HepG2 (cell line): Measurements from ENCODE around the gene OR5M11.

Source experiments
- CTCF ChIP-seq: sonication (generic); formaldehyde crosslinking; IDR thresholded peaks from 2 replicates; pipeline ENCODE4 v1.5.0; 2020; ENCODE audit warnings: mild to moderate bottlenecking, missing genetic modification reagents, moderate library complexity
- MED1 ChIP-seq: sonication (generic); formaldehyde crosslinking; IDR thresholded peaks from 2 replicates; pipeline ENCODE4 v1.4.0; 2020; ENCODE audit warnings: missing genetic modification reagents
- NR2C2 ChIP-seq: sonication (generic); formaldehyde crosslinking; IDR thresholded peaks from 2 replicates; pipeline ENCODE4 v1.4.0; 2020; ENCODE audit warnings: missing genetic modification reagents, mild to moderate bottlenecking, moderate library complexity, borderline replicate concordance
- SP1 ChIP-seq, 2 experiments: fragments of 450-650 bp in 1 of 2; sonication (generic) in 1 of 2; formaldehyde crosslinking in 1 of 2; IDR thresholded peaks; 2 replicates each; pipeline versions ENCODE4 v1.4.0 to v1.6.1; 2016 to 2020; ENCODE audit warnings: missing genetic modification reagents in 1 of 2
- TFAP4 ChIP-seq: sonication (generic); IDR thresholded peaks from 2 replicates; pipeline ENCODE4 v1.6.1; 2016; ENCODE audit warnings: low read depth, borderline replicate concordance

GRCh38 chr11:56497010-56497409 is 46.0 kb downstream of the OR5M11 start:
- TF ChIP-seq CTCF (CRISPR knock-in tag) (no peak), MED1 (CRISPR knock-in tag) (no peak), SP1 (IDR thresholded peaks at IDR 0.05) (no peak), SP1 (CRISPR knock-in tag; IDR thresholded peaks at IDR 0.05) (no peak), NR2C2 (CRISPR knock-in tag) (no peak), TFAP4 (no peak)
